Measurements from ENCODE around the gene MTX1. TPM values are rescaled to one million over a fixed set of nuclear protein-coding genes. Genes with fewer than 3 reads are reported as not detected.
A peak's percentile ranks its signal among the peaks of the same experiment; 100 is the strongest.

The MTX1 gene
- total RNA-seq, 1 donor from 2014 or later = 26.1 TPM

DNA sequence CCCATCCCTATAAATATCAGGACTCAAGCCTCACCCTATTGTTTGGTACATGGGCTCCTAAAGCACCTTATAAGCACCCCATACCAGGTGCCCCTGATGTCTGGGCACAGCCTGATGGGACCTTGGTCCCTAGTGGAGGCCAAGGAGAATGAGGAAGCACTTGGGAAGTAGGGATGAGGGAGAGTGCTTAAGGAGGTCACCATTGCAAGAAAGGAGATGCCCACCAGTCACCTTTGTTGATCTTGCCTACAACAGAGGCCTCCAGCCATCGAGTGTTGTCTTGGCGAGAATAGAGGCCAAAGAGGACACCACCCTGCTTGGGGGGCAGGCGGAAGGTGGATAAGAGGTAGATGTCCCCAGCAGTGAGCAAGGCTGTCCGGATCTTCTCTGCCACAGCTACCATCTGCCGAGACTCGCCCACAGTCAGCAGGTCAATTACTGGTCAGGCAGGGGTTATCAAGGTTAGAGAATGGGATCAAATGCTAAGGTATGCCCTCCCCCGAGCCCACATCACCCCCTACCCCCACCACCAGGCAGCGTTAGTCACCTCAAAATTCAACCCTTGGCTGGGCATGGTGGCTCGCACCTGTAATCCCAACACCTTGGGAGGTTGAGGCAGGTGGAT is 2.4 kb upstream of the MTX1 start:
- peaks cover 27% of the 10 kb centered on the region for H3K9me3 Mint-ChIP-seq (ENCODE audit: unreplicated experiment)
- no peak for TF ChIP-seq CTCF (IDR thresholded peaks at IDR 0.05; ENCODE audit: partially characterized antibody, unreplicated experiment)
- peak overlapping the region; percentile 81 for H3K4me3 Mint-ChIP-seq (ENCODE audit: unreplicated experiment)
- H3K27ac Mint-ChIP-seq (ENCODE audit: unreplicated experiment) = peak overlapping the region; percentile 75
- peaks cover 4% of the 10 kb centered on the region for H3K36me3 Mint-ChIP-seq (ENCODE audit: unreplicated experiment)
- H3K27me3 Mint-ChIP-seq (ENCODE audit: unreplicated experiment) = peaks cover 24% of the 10 kb centered on the region
- no peak for DNase-seq
- peaks cover 14% of the 10 kb centered on the region for H3K4me1 Mint-ChIP-seq (ENCODE audit: low read depth, unreplicated experiment)

- DNase-seq = peak; percentile 90
- peak; percentile 85 for TF ChIP-seq CTCF (IDR thresholded peaks at IDR 0.05; ENCODE audit: partially characterized antibody, unreplicated experiment)
- H3K27me3 Mint-ChIP-seq (ENCODE audit: unreplicated experiment) = peaks cover 22% of the 10 kb centered on the region
- peak overlapping the region; percentile 99 for H3K27ac Mint-ChIP-seq (ENCODE audit: unreplicated experiment)
- H3K9me3 Mint-ChIP-seq (ENCODE audit: unreplicated experiment) = peaks cover 27% of the 10 kb centered on the region
- peak overlapping the region; percentile 90 for H3K4me3 Mint-ChIP-seq (ENCODE audit: unreplicated experiment)
- H3K4me1 Mint-ChIP-seq (ENCODE audit: low read depth, unreplicated experiment) = peaks cover 14% of the 10 kb centered on the region
- H3K36me3 Mint-ChIP-seq (ENCODE audit: unreplicated experiment) = peaks cover 4% of the 10 kb centered on the region
These were observed 1.3 kb upstream of the MTX1 start for GRCh38 chr1:155206891-155207805.

GRCh38 chr1:155207806-155208540 is 522 bp upstream of the MTX1 start, which contains the start of gene THBS3:
Gene THBS3, minus strand, starts transcription at chr1:155207897. Its CDS starts 21 bp downstream, at chr1:155207876.
- H3K4me1 Mint-ChIP-seq (ENCODE audit: low read depth, unreplicated experiment) = peaks cover 14% of the 10 kb centered on the region
- peak within 1 kb of the TSS; percentile 99 for H3K27ac Mint-ChIP-seq (ENCODE audit: unreplicated experiment)
- TF ChIP-seq CTCF (IDR thresholded peaks at IDR 0.05; ENCODE audit: partially characterized antibody, unreplicated experiment) = no peak
- H3K4me3 Mint-ChIP-seq (ENCODE audit: unreplicated experiment) = peak within 1 kb of the TSS; percentile 90
- peaks cover 4% of the 10 kb centered on the region for H3K36me3 Mint-ChIP-seq (ENCODE audit: unreplicated experiment)
- DNase-seq = peak; percentile 82
- peaks cover 20% of the 10 kb centered on the region for H3K27me3 Mint-ChIP-seq (ENCODE audit: unreplicated experiment)
- peaks cover 25% of the 10 kb centered on the region for H3K9me3 Mint-ChIP-seq (ENCODE audit: unreplicated experiment)

- peaks cover 4% of the 10 kb centered on the region for H3K36me3 Mint-ChIP-seq (ENCODE audit: unreplicated experiment)
- peaks cover 20% of the 10 kb centered on the region for H3K27me3 Mint-ChIP-seq (ENCODE audit: unreplicated experiment)
- H3K9me3 Mint-ChIP-seq (ENCODE audit: unreplicated experiment) = peaks cover 25% of the 10 kb centered on the region
- H3K4me3 Mint-ChIP-seq (ENCODE audit: unreplicated experiment) = peak overlapping the region; percentile 90
- peak overlapping the region; percentile 92 for H3K27ac Mint-ChIP-seq (ENCODE audit: unreplicated experiment)
- TF ChIP-seq CTCF (IDR thresholded peaks at IDR 0.05; ENCODE audit: partially characterized antibody, unreplicated experiment) = no peak
- DNase-seq = no peak
- H3K4me1 Mint-ChIP-seq (ENCODE audit: low read depth, unreplicated experiment) = peaks cover 14% of the 10 kb centered on the region
These were observed 822 bp downstream of the MTX1 start for GRCh38 chr1:155209312-155209721.
